GM18502 (cell line): ENCODE results near the gene LIPT2.

Experiments used
- ATAC-seq: cut with Tn5 transposase; IDR thresholded peaks from one replicate; pipeline ENCODE4 v1.9.1; 2021; ENCODE audit warnings: mild to moderate bottlenecking; ENCODE audit not compliant: unreplicated experiment, poor library complexity

Gene LIPT2

GRCh38 chr11:74505911-74506310, 12.4 kb upstream of the LIPT2 start:
- no peak for ATAC-seq

DNA sequence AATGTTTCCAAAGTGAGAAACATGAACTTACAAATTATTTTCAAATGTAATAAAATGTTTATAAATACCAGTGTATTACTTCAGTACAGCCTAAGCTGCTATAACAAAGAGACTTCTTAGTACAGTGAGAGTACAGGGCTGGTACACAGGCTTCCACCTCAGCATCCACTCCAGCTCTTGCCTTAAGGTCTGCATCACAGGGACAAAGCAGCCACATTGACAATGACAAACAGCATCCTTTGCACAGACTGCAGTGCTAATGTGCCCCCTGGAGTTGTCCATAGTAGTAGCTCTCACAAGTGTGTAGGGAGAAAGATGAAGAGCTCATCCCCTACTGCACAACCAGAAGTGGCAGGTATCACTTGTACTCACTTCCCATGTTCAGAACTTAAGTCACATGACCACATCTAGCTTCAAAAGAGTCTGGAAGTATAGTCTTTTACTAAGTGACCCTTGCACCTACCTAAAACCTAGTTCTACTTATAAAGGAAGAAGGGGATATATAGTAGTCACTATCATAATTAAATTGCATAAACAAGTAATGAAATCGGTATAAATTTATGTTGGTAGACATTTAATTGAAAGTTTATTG, 10.7 kb upstream of the LIPT2 start:
- ATAC-seq, result no peak

- no peak for ATAC-seq
Observed at GRCh38 chr11:74494916-74495315, 1.4 kb upstream of the LIPT2 start.

- no peak for ATAC-seq
Observed at GRCh38 chr11:74493791-74494630, 487 bp upstream of the LIPT2 start.

DNA sequence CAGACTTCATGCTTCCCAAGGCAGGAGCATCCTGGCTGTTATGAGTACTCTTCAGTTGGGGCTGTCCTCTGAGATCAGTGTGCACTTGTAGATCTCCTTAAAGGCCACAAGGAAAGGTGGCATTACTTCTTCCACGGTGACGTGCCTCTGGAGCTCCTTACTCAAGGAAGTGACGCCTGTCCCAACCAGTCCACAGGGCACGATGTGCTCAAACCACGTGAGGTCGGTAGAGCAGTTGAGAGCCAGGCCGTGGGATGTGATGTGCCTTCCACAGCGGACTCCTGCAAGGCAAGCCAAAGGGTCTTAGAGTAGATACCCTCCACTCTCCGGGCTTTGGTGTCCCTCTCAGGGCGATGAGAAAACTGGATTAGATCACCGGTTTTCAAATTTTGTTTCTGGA, 1.4 kb downstream of the LIPT2 start:
- ATAC-seq, result no peak

GRCh38 chr11:74490941-74491340, 2.6 kb downstream of the LIPT2 start:
- no peak for ATAC-seq

- ATAC-seq, result no peak
Observed at GRCh38 chr11:74487875-74488274, 5.6 kb downstream of the LIPT2 start.

GRCh38 chr11:74485868-74486267, 7.7 kb downstream of the LIPT2 start:
- no peak for ATAC-seq

DNA sequence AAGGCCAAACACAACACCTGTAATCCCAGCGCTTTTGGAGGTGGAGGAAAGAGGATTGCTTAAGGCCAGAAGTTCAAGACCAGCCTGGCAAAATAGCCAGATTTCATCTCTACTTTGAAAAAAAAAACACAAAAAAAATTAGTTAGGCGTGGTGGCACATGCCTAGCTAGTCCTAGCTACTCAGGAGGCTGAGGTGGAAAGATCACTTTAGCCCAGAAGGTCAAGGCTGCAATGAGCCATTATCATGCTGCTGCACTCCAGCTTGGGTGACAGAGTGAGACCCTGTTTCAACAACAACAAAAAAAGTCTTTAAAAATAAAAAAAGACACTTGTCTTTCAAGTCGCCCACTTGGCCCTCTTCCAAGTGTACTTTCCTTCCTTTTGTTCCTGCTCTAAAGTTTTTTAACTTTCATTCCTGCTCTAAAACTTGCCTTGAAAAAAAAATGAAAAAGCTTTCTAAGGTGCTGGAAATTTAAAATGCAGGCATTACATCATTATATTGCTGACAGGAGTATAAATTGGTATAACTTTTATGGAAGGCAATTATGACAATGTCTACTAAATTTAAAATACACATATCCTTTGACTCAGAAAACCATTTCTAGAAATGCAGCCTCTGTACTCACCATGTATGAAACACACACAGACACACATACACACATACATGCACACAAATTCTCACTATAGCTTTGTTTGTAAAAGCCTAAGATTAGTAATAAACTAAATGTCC, 12.7 kb downstream of the LIPT2 start:
- no peak for ATAC-seq

DNA sequence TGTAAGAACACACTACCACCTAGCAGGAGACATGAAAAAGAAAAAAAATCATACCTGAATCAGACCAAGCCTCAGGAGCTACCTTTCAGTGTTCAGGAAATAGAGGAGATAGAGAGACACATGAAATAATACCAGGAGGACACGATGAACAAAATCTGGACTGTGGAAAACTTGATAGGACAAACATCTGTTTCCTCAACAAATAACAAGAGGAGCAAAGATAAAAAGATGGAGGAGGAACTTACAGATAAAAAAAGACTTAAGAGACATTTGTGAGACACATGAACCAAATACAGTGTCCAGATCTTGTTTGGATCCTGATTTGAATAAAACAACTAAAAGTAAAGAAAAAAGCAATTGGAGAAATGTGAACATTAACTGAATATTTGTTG, 13.8 kb downstream of the LIPT2 start:
- ATAC-seq, result no peak

DNA sequence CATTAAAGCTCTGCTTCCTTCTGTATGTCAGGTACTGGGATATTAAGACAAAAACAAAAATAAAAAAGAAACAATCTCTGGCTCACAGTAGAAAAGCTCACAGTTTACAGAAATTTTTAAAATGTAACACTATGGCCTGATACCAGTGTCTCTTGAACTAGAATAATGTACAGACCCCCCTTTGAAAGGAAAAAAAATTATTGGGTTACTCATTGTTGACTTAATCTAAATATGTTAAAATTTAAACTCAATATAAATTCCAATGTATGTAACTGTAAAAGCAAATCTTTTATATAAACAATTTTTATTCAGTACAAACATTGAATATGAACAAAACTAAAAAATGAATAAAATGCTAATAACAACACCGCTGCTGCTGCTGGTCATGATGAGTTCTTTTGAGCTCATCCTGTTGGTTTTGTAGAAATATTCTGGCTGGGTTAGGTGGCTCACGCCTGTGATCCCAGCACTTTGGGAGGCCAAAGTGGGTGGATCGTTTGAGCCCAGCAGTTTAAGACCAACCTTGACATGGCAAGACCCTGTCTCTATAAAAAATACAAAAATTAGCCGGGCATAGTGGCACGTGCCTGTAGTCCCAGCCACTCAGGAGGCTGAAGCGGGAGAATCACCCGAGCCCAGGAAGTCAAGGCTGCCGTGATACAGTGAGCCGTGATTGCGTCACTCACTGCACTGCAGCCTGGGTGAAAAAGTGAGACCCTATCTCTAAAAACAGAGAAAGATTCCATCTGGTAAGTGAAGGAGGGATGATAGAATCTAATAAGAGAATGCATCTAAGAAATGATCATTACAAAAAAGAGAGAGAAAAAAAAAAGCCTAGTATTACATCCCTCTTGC, 14.4 kb downstream of the LIPT2 start:
- no peak for ATAC-seq

- ATAC-seq, result no peak
Observed at GRCh38 chr11:74476536-74476935, 17.0 kb downstream of the LIPT2 start.

GRCh38 chr11:74474316-74474715, 19.2 kb downstream of the LIPT2 start:
- ATAC-seq, result no peak

DNA sequence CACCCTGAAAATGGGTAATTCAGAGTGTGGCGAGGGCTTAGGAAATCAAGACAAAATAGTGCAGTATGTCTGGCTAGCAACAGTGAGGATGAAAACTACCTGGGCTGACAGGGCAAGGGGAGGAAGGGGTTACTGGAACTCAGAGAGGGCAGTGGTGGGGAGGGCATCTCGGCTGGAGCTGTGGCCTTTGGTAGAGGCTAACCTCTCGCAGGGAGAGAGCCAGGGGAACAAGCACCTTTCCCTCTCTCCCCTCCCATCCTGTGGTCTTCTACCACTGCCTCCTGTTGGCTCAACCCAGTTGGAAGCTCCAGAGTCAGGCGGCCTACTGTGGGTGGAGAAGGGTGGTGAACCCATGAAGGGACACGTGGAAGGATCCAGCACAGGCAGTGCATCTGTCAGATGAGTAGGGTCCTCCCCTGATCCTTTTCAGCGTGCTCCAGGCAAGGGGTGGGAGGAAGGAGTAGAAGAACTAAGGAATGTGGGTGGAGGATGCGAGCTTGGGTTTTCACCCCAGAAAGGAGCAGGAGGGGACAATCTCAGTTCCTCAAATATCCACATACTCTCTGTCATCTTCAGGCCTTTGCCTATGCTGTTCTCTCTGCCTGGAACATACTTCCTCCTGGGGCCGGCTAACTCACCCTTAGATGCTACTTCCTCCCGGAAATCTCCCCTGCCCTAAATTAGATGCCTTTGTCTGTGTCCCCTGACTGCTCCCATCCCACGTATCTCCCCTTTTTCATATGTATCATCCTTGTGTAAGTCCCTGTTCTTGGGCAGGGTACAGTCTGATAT, 19.9 kb downstream of the LIPT2 start:
- no peak for ATAC-seq

DNA sequence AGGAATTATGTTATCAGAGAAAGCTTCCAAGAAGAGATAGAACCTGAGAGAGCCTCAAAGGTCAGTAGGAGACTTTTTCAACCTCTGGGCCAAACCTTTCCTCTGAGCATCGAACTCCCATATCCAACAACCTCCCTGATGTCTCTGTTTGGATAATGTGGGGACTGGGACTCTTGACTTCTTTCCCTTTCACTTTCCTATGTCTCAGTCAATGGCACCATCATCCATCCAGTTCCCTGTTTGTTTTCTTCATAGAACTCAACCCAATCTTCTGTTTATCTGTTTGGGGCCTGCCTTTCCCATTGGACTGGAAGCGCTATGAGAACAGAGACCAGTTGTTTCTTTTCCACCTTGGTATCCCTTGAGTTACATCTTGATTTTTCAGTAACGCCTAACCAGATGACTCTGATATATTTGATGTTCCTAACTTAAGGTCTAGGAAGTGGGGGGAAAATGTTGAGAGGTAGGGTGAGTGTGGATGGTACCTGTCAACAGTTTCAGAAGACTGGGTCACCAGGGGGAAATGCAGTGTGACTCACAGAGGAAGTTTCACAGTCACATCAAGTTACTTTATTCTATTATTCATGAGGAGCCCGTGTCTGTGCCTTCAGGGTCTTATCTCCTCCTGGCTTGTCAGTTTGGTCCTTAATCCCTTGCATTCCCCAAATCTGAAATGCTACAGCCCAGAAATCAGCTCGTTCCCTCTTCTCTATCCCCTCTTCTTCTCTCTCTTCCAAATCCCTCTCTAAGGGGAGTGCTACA, 21.7 kb downstream of the LIPT2 start:
- ATAC-seq, result no peak

- ATAC-seq, result no peak
Observed at GRCh38 chr11:74471037-74471436, 22.5 kb downstream of the LIPT2 start.

GRCh38 chr11:74470526-74470925, 23.0 kb downstream of the LIPT2 start:
- ATAC-seq, result no peak

DNA sequence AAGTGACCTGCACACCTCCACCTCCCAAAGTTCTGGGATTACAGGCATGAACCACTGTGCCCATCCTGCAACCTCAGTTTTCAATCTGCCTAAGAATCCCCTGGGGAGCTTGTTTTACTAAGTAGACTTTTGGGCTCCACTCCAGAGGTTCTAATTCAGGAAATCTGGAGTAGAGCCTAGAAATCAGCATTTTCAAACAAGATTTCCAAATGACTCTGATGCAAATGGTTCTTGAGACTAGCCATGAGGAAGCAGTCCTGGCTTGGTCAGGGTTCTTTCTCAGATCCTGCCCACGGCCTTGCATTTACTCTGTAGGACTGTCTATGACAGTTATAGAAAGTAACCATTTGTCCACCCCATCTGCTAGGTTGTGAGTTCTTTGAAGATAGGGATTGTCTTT, 24.6 kb downstream of the LIPT2 start:
- ATAC-seq, result no peak

DNA sequence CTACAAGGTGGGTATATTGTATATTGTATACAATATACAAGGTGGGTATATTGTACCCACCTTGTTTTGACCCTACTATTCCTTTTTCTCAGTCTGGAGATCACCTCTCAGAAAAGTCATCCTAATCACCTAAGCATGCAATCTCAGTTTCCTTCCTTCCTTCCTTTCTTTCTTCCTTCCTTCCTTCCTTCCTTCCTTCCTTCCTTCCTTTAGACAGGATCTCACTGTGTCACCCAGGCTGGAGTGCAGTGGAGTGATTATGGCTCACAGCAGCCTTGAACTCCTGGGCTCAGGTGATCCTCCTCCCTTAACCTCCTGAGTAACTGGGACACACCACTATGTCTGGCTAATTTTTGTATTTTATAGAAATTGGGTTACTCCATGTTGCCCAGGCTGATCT, 25.0 kb downstream of the LIPT2 start:
- no peak for ATAC-seq
